ENCODE measurements around the gene EML6. TPM values are rescaled to one million over a fixed set of nuclear protein-coding genes. Genes with fewer than 3 reads are reported as not detected.

Gene EML6
- total RNA-seq, 3 donors from 2014 or later (not counting 1 experiment from before 2014, with no cell fraction given), result 1.7 to 3.2 (median 2.4) TPM

- H3K36me3 Mint-ChIP-seq, result no peaks in the 10 kb centered on the region
- no peak overlapping the region for H3K27ac ChIP-seq (ENCODE audit: low read length)
- H3K27me3 ChIP-seq (ENCODE audit: control insufficient read depth, insufficient read depth, low read length), result no peaks in the 10 kb centered on the region
- no peaks in the 10 kb centered on the region for H3K9me3 Mint-ChIP-seq
- H3K36me3 ChIP-seq (ENCODE audit: control insufficient read depth, insufficient read depth, low read length), result no peaks in the 10 kb centered on the region
- no peak overlapping the region for H3K4me3 ChIP-seq (ENCODE audit: low read length)
- peaks cover 6 to 11% of the 10 kb centered on the region in 2 donors for H3K27me3 Mint-ChIP-seq (ENCODE audit: low read depth in 2 of 2)
- H3K9me3 ChIP-seq (ENCODE audit: control insufficient read depth, insufficient read depth, low read length), result no peaks in the 10 kb centered on the region
- no peak for TF ChIP-seq CTCF (IDR thresholded peaks at IDR 0.05)
- DNase-seq, result no peak
- no peaks in the 10 kb centered on the region for H3K4me1 Mint-ChIP-seq
- ATAC-seq, result no peak
- H3K27ac Mint-ChIP-seq, result no peak overlapping the region
- no peaks in the 10 kb centered on the region for H3K4me1 ChIP-seq (ENCODE audit: control insufficient read depth, insufficient read depth, low read length)
- intact Hi-C loops (cut with micrococcal nuclease), result no loop called here
- H3K4me3 Mint-ChIP-seq, result no peak overlapping the region
Measured at GRCh38 chr2:54767921-54768320, 44.5 kb downstream of the EML6 start.

- no peak for TF ChIP-seq CTCF (IDR thresholded peaks at IDR 0.05)
- Mint-ChIP-seq H3K4me3 (no peak overlapping the region), H3K36me3 (no peaks in the 10 kb centered on the region), H3K27me3 (ENCODE audit: low read depth in 2 of 2) (peaks cover 0 to 9% of the 10 kb centered on the region in 2 donors), H3K9me3 (no peaks in the 10 kb centered on the region), H3K4me1 (no peaks in the 10 kb centered on the region), H3K27ac (no peak overlapping the region)
- DNase-seq, result no peak
- H3K36me3 ChIP-seq (ENCODE audit: control insufficient read depth, insufficient read depth, low read length), result no peaks in the 10 kb centered on the region
- no peaks in the 10 kb centered on the region for H3K27me3 ChIP-seq (ENCODE audit: control insufficient read depth, insufficient read depth, low read length)
- H3K9me3 ChIP-seq (ENCODE audit: control insufficient read depth, insufficient read depth, low read length), result no peaks in the 10 kb centered on the region
- H3K4me3 ChIP-seq (ENCODE audit: low read length), result no peak overlapping the region
- no peaks in the 10 kb centered on the region for H3K4me1 ChIP-seq (ENCODE audit: control insufficient read depth, insufficient read depth, low read length)
- H3K27ac ChIP-seq (ENCODE audit: low read length), result no peak overlapping the region
- 83% methylated on average over 1 of the region's 1 CpG for WGBS (ENCODE audit: insufficient coverage)
- ATAC-seq, result no peak
- intact Hi-C loops (cut with micrococcal nuclease), result no loop called here
Measured at GRCh38 chr2:54768772-54769428, 45.4 kb downstream of the EML6 start.

- Mint-ChIP-seq H3K27me3 (ENCODE audit: low read depth in 2 of 2) (peaks cover 0 to 11% of the 10 kb centered on the region in 2 donors), H3K27ac (no peak overlapping the region), H3K4me1 (no peaks in the 10 kb centered on the region), H3K4me3 (no peak overlapping the region), H3K9me3 (peaks cover 1 to 2% of the 10 kb centered on the region in 2 donors), H3K36me3 (peaks cover 3% of the 10 kb centered on the region)
- intact Hi-C loops (cut with micrococcal nuclease), result no loop called here
- DNase-seq (no peak), ATAC-seq (no peak)
- no peaks in the 10 kb centered on the region for H3K27me3 ChIP-seq (ENCODE audit: control insufficient read depth, insufficient read depth, low read length)
- H3K4me3 ChIP-seq (ENCODE audit: low read length), result no peak overlapping the region
- H3K27ac ChIP-seq (ENCODE audit: low read length), result no peak overlapping the region
- WGBS (ENCODE audit: insufficient coverage), result 94% methylated on average over 2 of the region's 2 CpGs
- H3K9me3 ChIP-seq (ENCODE audit: control insufficient read depth, insufficient read depth, low read length), result peaks cover 4% of the 10 kb centered on the region
- H3K4me1 ChIP-seq (ENCODE audit: control insufficient read depth, insufficient read depth, low read length), result no peaks in the 10 kb centered on the region
- TF ChIP-seq CTCF (IDR thresholded peaks at IDR 0.05), result no peak
- no peaks in the 10 kb centered on the region for H3K36me3 ChIP-seq (ENCODE audit: control insufficient read depth, insufficient read depth, low read length)
Measured at GRCh38 chr2:54770211-54770610, 46.7 kb downstream of the EML6 start.

GRCh38 chr2:54770676-54771075 lies 47.2 kb downstream of the EML6 start:
- ATAC-seq, result no peak
- Histone ChIP-seq H3K4me1 (ENCODE audit: control insufficient read depth, insufficient read depth, low read length) (no peaks in the 10 kb centered on the region), H3K4me3 (ENCODE audit: low read length) (no peak overlapping the region), H3K27me3 (ENCODE audit: control insufficient read depth, insufficient read depth, low read length) (no peaks in the 10 kb centered on the region), H3K27ac (ENCODE audit: low read length) (no peak overlapping the region), H3K36me3 (ENCODE audit: control insufficient read depth, insufficient read depth, low read length) (no peaks in the 10 kb centered on the region), H3K9me3 (ENCODE audit: control insufficient read depth, insufficient read depth, low read length) (peaks cover 8% of the 10 kb centered on the region)
- H3K4me1 Mint-ChIP-seq, result no peaks in the 10 kb centered on the region
- H3K27ac Mint-ChIP-seq, result no peak overlapping the region
- H3K27me3 Mint-ChIP-seq (ENCODE audit: low read depth in 2 of 2), result peaks cover 0 to 11% of the 10 kb centered on the region in 2 donors
- WGBS (ENCODE audit: insufficient coverage), result 96% methylated on average over 3 of the region's 3 CpGs
- TF ChIP-seq CTCF (IDR thresholded peaks at IDR 0.05), result no peak
- H3K36me3 Mint-ChIP-seq, result peaks cover 8% of the 10 kb centered on the region
- H3K4me3 Mint-ChIP-seq, result no peak overlapping the region
- intact Hi-C loops (cut with micrococcal nuclease), result no loop called here
- peaks cover 5% of the 10 kb centered on the region in 2 donors for H3K9me3 Mint-ChIP-seq
- no peak for DNase-seq
